ENCODE measurements around the gene KCNIP2.

The KCNIP2 gene

DNA sequence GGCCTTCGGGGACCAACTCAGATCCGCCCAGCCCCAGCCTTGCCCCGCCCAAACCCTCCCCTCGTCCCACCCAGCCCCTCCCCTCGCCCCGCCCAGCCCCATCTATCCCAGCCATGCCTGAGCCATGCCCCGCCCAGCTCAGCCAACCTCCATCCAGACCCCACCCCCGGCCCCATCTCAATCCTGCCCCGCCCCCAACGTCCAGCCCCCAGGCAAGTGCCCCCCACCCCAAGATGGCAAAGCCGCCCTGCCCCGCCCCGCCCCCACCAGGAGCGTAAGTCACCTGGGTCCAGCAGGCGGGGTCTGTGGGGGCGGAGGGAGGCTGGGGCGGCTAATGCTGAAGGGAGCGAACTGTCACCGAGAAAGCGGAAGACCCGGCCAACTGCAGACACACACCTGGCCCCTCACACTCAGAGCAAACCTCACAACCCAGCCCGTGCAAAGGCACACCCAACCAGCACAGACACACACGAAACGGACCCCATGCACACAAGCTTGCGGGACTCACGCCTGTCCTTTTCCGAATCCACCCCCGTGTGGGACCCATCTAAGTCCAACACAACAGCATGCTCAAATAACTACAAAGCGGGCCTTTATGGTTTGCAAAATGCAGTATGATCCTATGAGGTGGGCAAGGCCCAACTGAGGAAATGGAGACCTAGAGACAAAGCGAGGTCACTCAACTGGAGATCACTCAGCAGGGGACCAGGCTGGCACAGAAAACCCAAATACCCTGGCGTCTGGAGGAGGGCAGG is 13.9 kb downstream of the KCNIP2 start:
- Histone ChIP-seq H3K36me3 (ENCODE audit: low read depth) (no peaks in the 10 kb centered on the region), H3K27ac (ENCODE audit: poor library complexity, severe bottlenecking) (peak overlapping the region; percentile 31), H3K27me3 (ENCODE audit: insufficient read depth, poor library complexity, severe bottlenecking) (no peaks in the 10 kb centered on the region), H3K4me1 (ENCODE audit: insufficient read depth, poor library complexity, severe bottlenecking) (peaks cover 5% of the 10 kb centered on the region), H3K9me3 (ENCODE audit: severe bottlenecking) (no peaks in the 10 kb centered on the region), H3K4me3 (ENCODE audit: severe bottlenecking) (peak overlapping the region; percentile 31)
- ATAC-seq (ENCODE audit: low read depth) (no peak; the same call in 2 of the 3 replicates), DNase-seq (ENCODE audit: low spot score) (peak; percentile 73)
- TF ChIP-seq, protein P1, sequence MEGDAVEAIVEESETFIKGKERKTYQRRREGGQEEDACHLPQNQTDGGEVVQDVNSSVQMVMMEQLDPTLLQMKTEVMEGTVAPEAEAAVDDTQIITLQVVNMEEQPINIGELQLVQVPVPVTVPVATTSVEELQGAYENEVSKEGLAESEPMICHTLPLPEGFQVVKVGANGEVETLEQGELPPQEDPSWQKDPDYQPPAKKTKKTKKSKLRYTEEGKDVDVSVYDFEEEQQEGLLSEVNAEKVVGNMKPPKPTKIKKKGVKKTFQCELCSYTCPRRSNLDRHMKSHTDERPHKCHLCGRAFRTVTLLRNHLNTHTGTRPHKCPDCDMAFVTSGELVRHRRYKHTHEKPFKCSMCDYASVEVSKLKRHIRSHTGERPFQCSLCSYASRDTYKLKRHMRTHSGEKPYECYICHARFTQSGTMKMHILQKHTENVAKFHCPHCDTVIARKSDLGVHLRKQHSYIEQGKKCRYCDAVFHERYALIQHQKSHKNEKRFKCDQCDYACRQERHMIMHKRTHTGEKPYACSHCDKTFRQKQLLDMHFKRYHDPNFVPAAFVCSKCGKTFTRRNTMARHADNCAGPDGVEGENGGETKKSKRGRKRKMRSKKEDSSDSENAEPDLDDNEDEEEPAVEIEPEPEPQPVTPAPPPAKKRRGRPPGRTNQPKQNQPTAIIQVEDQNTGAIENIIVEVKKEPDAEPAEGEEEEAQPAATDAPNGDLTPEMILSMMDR (IDR thresholded peaks at IDR 0.05; ENCODE audit: poor library complexity, severe bottlenecking): no peak

DNA sequence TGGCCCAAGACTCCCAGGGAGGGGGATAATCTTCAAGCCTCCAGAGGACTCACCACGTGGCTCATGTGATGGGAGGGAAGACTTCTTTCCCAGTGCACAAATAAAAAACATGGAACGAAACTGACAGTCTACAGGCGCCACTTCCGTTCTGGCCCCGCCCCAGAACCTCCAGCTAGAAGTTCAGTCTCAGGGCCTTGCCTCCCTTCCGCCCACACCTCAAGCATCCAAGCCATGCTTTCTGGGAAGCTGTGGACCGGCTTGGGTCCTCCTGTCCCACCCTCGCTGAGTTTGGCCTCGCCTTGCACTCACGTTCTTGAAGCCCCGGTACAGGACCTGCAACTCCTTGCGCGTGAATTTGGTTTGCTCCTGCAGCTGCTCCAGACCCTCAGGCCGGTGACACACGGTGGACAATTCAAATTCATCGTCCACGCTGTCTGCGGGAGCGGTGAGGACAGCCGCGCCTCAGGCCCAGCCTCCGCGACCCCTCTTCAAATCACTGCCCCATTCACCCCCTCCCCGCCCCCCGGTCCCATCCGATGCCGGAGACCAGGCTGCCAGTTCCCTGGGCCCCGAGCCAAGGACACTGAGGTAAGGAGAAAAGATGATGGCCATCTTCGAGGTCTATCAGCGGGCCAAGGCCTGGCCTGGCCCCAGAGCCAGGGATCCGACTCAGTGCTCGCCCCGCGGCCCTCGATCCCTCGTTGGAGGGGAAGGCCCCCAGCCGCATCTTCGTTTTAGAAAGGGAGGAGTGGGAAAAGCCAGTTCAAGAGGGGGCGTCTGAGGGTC is 14.6 kb downstream of the KCNIP2 start:
- Histone ChIP-seq H3K27me3 (ENCODE audit: insufficient read depth, poor library complexity, severe bottlenecking) (no peaks in the 10 kb centered on the region), H3K36me3 (ENCODE audit: low read depth) (no peaks in the 10 kb centered on the region), H3K27ac (ENCODE audit: poor library complexity, severe bottlenecking) (no peak overlapping the region), H3K4me3 (ENCODE audit: severe bottlenecking) (no peak overlapping the region), H3K4me1 (ENCODE audit: insufficient read depth, poor library complexity, severe bottlenecking) (peaks cover 5% of the 10 kb centered on the region), H3K9me3 (ENCODE audit: severe bottlenecking) (no peaks in the 10 kb centered on the region)
- ATAC-seq (ENCODE audit: low read depth) (no peak), DNase-seq (ENCODE audit: low spot score) (peak; percentile 49)
- TF ChIP-seq, protein P1 (IDR thresholded peaks at IDR 0.05; ENCODE audit: poor library complexity, severe bottlenecking): no peak

DNA sequence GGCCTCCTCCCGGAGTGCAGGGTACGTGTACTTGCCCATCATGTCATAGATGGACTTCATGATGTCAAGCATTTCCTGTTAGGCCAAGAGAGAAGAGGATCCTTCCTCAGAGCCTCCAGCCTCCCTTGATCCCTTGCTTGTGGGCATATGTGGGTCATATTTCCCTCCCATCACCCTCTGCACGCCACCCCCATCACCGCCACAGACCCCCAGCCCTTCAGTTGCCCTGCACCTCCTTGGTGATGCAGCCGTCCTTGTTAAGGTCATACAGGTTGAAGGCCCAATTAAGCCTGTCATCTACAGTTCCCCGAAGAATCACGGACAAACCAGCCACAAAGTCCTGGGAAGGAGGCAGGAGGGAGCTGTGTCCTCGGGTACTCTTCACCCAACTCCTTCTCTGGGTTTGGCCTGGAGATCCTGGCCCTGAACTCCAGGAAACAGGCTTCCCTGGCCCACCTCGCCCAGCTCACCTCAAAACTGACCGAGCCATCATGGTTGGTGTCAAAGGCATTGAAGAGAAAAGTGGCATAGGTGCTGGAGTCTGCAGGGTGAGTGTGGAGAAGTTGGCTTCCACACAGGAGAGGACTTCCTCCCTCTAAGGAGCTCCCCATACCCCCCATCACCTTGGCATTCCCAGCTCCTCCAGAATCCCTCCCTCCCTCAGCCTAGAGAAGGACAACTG is 15.5 kb downstream of the KCNIP2 start:
- H3K27me3 ChIP-seq (ENCODE audit: insufficient read depth, poor library complexity, severe bottlenecking): no peaks in the 10 kb centered on the region
- no peak overlapping the region for H3K27ac ChIP-seq (ENCODE audit: poor library complexity, severe bottlenecking)
- TF ChIP-seq, protein P1 (IDR thresholded peaks at IDR 0.05; ENCODE audit: poor library complexity, severe bottlenecking): no peak
- ATAC-seq (ENCODE audit: low read depth) (no peak), DNase-seq (ENCODE audit: low spot score) (peak; percentile 9)
- H3K9me3 ChIP-seq (ENCODE audit: severe bottlenecking): no peaks in the 10 kb centered on the region
- H3K4me3 ChIP-seq (ENCODE audit: severe bottlenecking): no peak overlapping the region
- H3K4me1 ChIP-seq (ENCODE audit: insufficient read depth, poor library complexity, severe bottlenecking): peaks cover 5% of the 10 kb centered on the region
- no peaks in the 10 kb centered on the region for H3K36me3 ChIP-seq (ENCODE audit: low read depth)

DNA sequence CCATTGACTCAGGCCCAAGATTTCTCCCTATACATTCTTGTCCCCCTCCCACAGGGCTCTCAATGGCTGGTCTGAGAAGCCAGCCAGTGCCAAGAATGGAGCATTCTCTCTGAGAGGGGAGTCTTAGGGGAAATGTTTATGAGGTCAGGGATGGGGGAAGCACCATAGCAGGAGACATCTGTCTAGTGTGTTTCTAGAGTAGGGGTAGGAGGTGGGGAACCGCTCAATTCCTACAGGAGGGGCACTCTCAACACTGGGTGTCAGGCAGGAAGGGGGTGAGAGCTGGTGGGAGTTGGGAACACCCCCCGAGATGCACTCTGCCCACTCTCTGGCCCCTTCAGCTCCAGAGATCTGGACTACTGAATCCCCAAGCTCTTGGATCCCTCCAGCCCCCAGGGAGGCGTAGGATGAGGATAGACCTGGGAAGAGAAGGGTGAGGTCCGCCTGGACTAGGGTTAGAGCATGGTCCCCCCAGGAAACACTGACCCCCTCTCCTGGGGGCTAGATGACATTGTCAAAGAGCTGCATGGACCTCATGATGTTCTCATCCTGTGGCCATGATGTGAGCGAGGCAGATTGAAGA is 16.7 kb downstream of the KCNIP2 start:
- no peaks in the 10 kb centered on the region for H3K9me3 ChIP-seq (ENCODE audit: severe bottlenecking)
- no peak overlapping the region for H3K4me3 ChIP-seq (ENCODE audit: severe bottlenecking)
- TF ChIP-seq, protein P1 (IDR thresholded peaks at IDR 0.05; ENCODE audit: poor library complexity, severe bottlenecking): no peak
- no peaks in the 10 kb centered on the region for H3K27me3 ChIP-seq (ENCODE audit: insufficient read depth, poor library complexity, severe bottlenecking)
- H3K36me3 ChIP-seq (ENCODE audit: low read depth): no peaks in the 10 kb centered on the region
- H3K27ac ChIP-seq (ENCODE audit: poor library complexity, severe bottlenecking): no peak overlapping the region
- no peak for ATAC-seq (ENCODE audit: low read depth)
- peaks cover 5% of the 10 kb centered on the region for H3K4me1 ChIP-seq (ENCODE audit: insufficient read depth, poor library complexity, severe bottlenecking)
- no peak for DNase-seq (ENCODE audit: low spot score)

Measured in RWPE2 (cell line).